ENCODE data around the gene CTR9. TPM values are rescaled to one million over a fixed set of nuclear protein-coding genes. Genes with fewer than 3 reads are reported as not detected.
"Not testable (repeated sequence)": the region's sequence is repeated elsewhere in the genome, so short reads cannot be mapped to it uniquely, and the experiment has no call there.

The CTR9 gene
- total and polyA plus RNA-seq, 5 donors from 2014 or later = 27.9 to 52.2 (median 46.4) TPM

GRCh38 chr11:10809373-10810160, 58.5 kb downstream of the CTR9 start:
- Mint-ChIP-seq H3K27me3 (peaks cover 7% of the 10 kb centered on the region), H3K36me3 (peaks cover 24% of the 10 kb centered on the region), H3K4me1 (peaks cover 26 to 48% (median 35%) of the 10 kb centered on the region in 4 donors), H3K4me3 (peak overlapping the region; percentile 97 to 99 (median 98)), H3K9me3 (no peaks in the 10 kb centered on the region), H3K27ac (peak overlapping the region; percentile 98 to 99 (median 99))
- Histone ChIP-seq H3K36me3 (ENCODE audit: control insufficient read depth, insufficient read depth, low read length) (peaks cover 18% of the 10 kb centered on the region), H3K27ac (ENCODE audit: insufficient read depth, low read length, poor library complexity, severe bottlenecking) (peak overlapping the region; percentile 95), H3K4me3 (ENCODE audit: low read depth, low read length) (peak overlapping the region; percentile 92), H3K9me3 (ENCODE audit: control insufficient read depth in 2 of 2, low read length in 2 of 2) (no peaks in the 10 kb centered on the region), H3K27me3 (ENCODE audit: control insufficient read depth, insufficient read depth, low read length) (no peaks in the 10 kb centered on the region), H3K4me1 (ENCODE audit: control insufficient read depth, insufficient read depth, low read length, poor library complexity, severe bottlenecking) (peaks cover 42% of the 10 kb centered on the region)
- DNase-seq (peak in 2 of 3 donors; percentile 20 to 65), ATAC-seq (ENCODE audit: low read depth in 2 of 2) (peak; percentile 2 to 4)

DNA sequence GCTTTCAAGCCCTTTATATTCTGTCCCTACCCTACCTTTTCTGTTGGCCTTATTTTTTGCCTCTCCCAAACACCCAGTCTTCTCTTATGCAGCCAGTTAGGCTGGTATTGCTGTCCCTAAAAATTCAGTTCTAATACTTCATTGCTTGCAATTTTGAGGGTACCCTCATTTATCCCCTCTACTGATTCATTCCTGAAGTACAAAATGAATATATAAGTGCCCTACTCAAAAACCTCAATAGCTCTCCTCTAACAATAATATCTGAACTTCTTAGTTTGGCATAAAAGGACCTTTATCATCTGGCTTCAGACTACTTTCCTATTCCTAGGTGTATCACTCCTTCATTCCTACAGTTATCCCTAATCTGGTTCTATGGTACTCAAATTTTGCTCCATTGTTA, 62.9 kb downstream of the CTR9 start:
- peaks cover 8 to 13% (median 9%) of the 10 kb centered on the region in 4 donors for H3K4me1 Mint-ChIP-seq

DNA sequence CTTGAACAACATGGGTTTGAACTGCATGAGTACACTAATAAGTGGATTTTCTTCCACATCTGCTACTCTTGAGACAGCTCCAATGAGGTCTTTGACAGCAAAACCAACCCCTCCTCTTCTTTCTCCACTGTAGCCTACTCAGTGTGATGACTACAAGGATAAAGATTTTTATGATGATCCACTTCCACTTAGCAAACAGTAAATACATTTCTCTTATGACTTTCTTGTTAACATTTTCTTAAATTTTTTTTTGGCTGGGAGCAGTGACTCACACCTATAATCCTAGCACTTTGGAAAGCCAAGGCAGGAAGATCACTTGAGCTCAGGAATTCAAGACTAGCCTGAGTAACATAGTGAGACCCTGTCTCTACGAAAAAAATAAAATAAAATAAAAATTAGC, 67.5 kb downstream of the CTR9 start:
- ATAC-seq (ENCODE audit: low read depth in 2 of 2) (no peak), DNase-seq (no peak)
- Histone ChIP-seq H3K27me3 (ENCODE audit: control insufficient read depth, insufficient read depth, low read length) (no peaks in the 10 kb centered on the region), H3K36me3 (ENCODE audit: control insufficient read depth, insufficient read depth, low read length) (no peaks in the 10 kb centered on the region), H3K9me3 (ENCODE audit: control insufficient read depth in 2 of 2, low read length in 2 of 2) (no peaks in the 10 kb centered on the region), H3K4me3 (ENCODE audit: low read depth, low read length) (no peak overlapping the region), H3K4me1 (ENCODE audit: control insufficient read depth, insufficient read depth, low read length, poor library complexity, severe bottlenecking) (no peaks in the 10 kb centered on the region), H3K27ac (ENCODE audit: insufficient read depth, low read length, poor library complexity, severe bottlenecking) (no peak overlapping the region)
- Mint-ChIP-seq H3K27ac (no peak overlapping the region), H3K27me3 (no peaks in the 10 kb centered on the region), H3K4me1 (peaks cover 0 to 5% (median 2%) of the 10 kb centered on the region in 4 donors), H3K36me3 (peaks cover 9% of the 10 kb centered on the region), H3K9me3 (no peaks in the 10 kb centered on the region), H3K4me3 (no peak overlapping the region)

More for the DNA sequence above, 62.9 kb downstream of the CTR9 start:
- H3K36me3 Mint-ChIP-seq = no peaks in the 10 kb centered on the region
- no peaks in the 10 kb centered on the region for H3K27me3 ChIP-seq (ENCODE audit: control insufficient read depth, insufficient read depth, low read length)
- no peaks in the 10 kb centered on the region for H3K27me3 Mint-ChIP-seq
- no peak overlapping the region for H3K27ac ChIP-seq (ENCODE audit: insufficient read depth, low read length, poor library complexity, severe bottlenecking)
- H3K4me1 ChIP-seq (ENCODE audit: control insufficient read depth, insufficient read depth, low read length, poor library complexity, severe bottlenecking) = peaks cover 13% of the 10 kb centered on the region
- ATAC-seq (ENCODE audit: low read depth in 2 of 2) (no peak), DNase-seq (no peak)
- H3K27ac Mint-ChIP-seq = no peak overlapping the region
- no peaks in the 10 kb centered on the region for H3K9me3 Mint-ChIP-seq
- H3K36me3 ChIP-seq (ENCODE audit: control insufficient read depth, insufficient read depth, low read length) = no peaks in the 10 kb centered on the region
- H3K9me3 ChIP-seq (ENCODE audit: control insufficient read depth in 2 of 2, low read length in 2 of 2) = no peaks in the 10 kb centered on the region
- no peak overlapping the region for H3K4me3 Mint-ChIP-seq
- no peak overlapping the region for H3K4me3 ChIP-seq (ENCODE audit: low read depth, low read length)

DNA sequence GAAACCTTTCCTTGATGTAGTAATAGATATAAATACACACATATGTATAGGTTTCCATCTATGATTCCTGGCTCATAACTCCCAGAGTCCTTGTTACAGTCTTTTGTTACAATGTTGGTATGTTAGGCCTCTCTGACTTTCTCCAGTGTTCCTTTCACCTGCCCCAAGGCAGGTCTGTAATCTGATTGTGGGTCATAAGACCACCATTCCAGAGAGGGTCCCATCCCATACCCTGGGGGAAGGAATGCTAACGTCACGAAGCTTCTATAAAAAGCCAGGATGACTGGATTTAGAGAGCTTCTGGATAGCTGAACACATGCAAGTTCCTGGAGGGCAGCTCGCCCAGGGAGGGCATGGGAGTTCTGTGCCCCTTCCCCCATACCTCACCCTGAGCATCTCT, 71.4 kb downstream of the CTR9 start:
- not testable (repeated sequence) for H3K4me3 ChIP-seq (ENCODE audit: low read depth, low read length); ATAC-seq (ENCODE audit: low read depth in 2 of 2); H3K9me3 Mint-ChIP-seq; H3K4me1 ChIP-seq (ENCODE audit: control insufficient read depth, insufficient read depth, low read length, poor library complexity, severe bottlenecking); H3K27ac ChIP-seq (ENCODE audit: insufficient read depth, low read length, poor library complexity, severe bottlenecking); H3K36me3 ChIP-seq (ENCODE audit: control insufficient read depth, insufficient read depth, low read length); H3K9me3 ChIP-seq (ENCODE audit: control insufficient read depth in 2 of 2, low read length in 2 of 2); H3K4me3 Mint-ChIP-seq; H3K27me3 Mint-ChIP-seq; H3K27me3 ChIP-seq (ENCODE audit: control insufficient read depth, insufficient read depth, low read length); DNase-seq
- peak overlapping the region in 1 of 3 donors; percentile 75 for H3K27ac Mint-ChIP-seq
- H3K4me1 Mint-ChIP-seq = peaks cover 4 to 12% (median 11%) of the 10 kb centered on the region in 4 donors
- peaks cover 13% of the 10 kb centered on the region for H3K36me3 Mint-ChIP-seq

- Histone ChIP-seq H3K27me3 (ENCODE audit: control insufficient read depth, insufficient read depth, low read length) (no peaks in the 10 kb centered on the region), H3K9me3 (ENCODE audit: control insufficient read depth in 2 of 2, low read length in 2 of 2) (no peaks in the 10 kb centered on the region), H3K27ac (ENCODE audit: insufficient read depth, low read length, poor library complexity, severe bottlenecking) (no peak overlapping the region), H3K4me1 (ENCODE audit: control insufficient read depth, insufficient read depth, low read length, poor library complexity, severe bottlenecking) (peaks cover 5% of the 10 kb centered on the region), H3K36me3 (ENCODE audit: control insufficient read depth, insufficient read depth, low read length) (no peaks in the 10 kb centered on the region), H3K4me3 (ENCODE audit: low read depth, low read length) (no peak overlapping the region)
- Mint-ChIP-seq H3K27me3 (no peaks in the 10 kb centered on the region), H3K9me3 (no peaks in the 10 kb centered on the region), H3K4me3 (peak overlapping the region in 1 of 4 donors; percentile 7), H3K4me1 (peaks cover 4 to 12% (median 11%) of the 10 kb centered on the region in 4 donors), H3K36me3 (peaks cover 16% of the 10 kb centered on the region), H3K27ac (peak overlapping the region in 1 of 3 donors; percentile 75)
- ATAC-seq (ENCODE audit: low read depth in 2 of 2) (no peak), DNase-seq (no peak)
Measured at GRCh38 chr11:10823152-10823579, 72.1 kb downstream of the CTR9 start.

DNA sequence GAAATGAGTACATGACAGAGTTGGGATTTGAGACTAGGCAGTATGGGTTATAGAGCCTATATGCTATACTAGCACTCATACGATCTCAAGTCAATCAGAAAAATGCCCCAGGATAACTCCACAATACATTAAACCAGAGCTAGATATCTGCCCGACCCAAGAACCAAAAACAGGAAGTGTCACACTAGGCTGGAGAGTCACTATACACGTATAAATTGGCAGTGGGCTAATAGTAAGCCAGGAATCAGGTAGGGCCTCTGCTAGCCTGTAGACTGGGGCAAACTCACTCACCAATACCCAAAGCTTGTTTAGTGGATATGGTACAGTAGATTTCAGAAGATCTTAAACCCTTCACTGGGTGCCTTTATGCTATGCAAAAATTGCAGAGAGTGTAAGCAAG, 73.8 kb downstream of the CTR9 start:
- H3K9me3 ChIP-seq (ENCODE audit: control insufficient read depth in 2 of 2, low read length in 2 of 2) = no peaks in the 10 kb centered on the region
- no peak overlapping the region for H3K27ac ChIP-seq (ENCODE audit: insufficient read depth, low read length, poor library complexity, severe bottlenecking)
- peaks cover 17% of the 10 kb centered on the region for H3K36me3 Mint-ChIP-seq
- no peaks in the 10 kb centered on the region for H3K27me3 ChIP-seq (ENCODE audit: control insufficient read depth, insufficient read depth, low read length)
- ATAC-seq (ENCODE audit: low read depth in 2 of 2) = peak; percentile 70 to 74
- no peaks in the 10 kb centered on the region for H3K9me3 Mint-ChIP-seq
- H3K4me1 Mint-ChIP-seq = peaks cover 4 to 12% (median 11%) of the 10 kb centered on the region in 4 donors
- H3K36me3 ChIP-seq (ENCODE audit: control insufficient read depth, insufficient read depth, low read length) = no peaks in the 10 kb centered on the region
- no peak overlapping the region for H3K4me3 ChIP-seq (ENCODE audit: low read depth, low read length)
- peaks cover 5% of the 10 kb centered on the region for H3K4me1 ChIP-seq (ENCODE audit: control insufficient read depth, insufficient read depth, low read length, poor library complexity, severe bottlenecking)
- H3K4me3 Mint-ChIP-seq = peak overlapping the region in 1 of 4 donors; percentile 25
- DNase-seq = peak in 1 of 3 donors; percentile 20
- peak overlapping the region; percentile 7 to 82 (median 37) for H3K27ac Mint-ChIP-seq
- H3K27me3 Mint-ChIP-seq = no peaks in the 10 kb centered on the region

- H3K4me3 ChIP-seq (ENCODE audit: low read depth, low read length) = no peak overlapping the region
- H3K9me3 Mint-ChIP-seq = no peaks in the 10 kb centered on the region
- H3K27ac ChIP-seq (ENCODE audit: insufficient read depth, low read length, poor library complexity, severe bottlenecking) = no peak overlapping the region
- no peak for ATAC-seq (ENCODE audit: low read depth in 2 of 2)
- H3K36me3 ChIP-seq (ENCODE audit: control insufficient read depth, insufficient read depth, low read length) = no peaks in the 10 kb centered on the region
- no peak overlapping the region for H3K4me3 Mint-ChIP-seq
- no peaks in the 10 kb centered on the region for H3K27me3 ChIP-seq (ENCODE audit: control insufficient read depth, insufficient read depth, low read length)
- H3K27me3 Mint-ChIP-seq = no peaks in the 10 kb centered on the region
- H3K27ac Mint-ChIP-seq = no peak overlapping the region
- H3K36me3 Mint-ChIP-seq = peaks cover 10% of the 10 kb centered on the region
- DNase-seq = no peak
- H3K4me1 Mint-ChIP-seq = peaks cover 4 to 11% (median 8%) of the 10 kb centered on the region in 4 donors
- H3K4me1 ChIP-seq (ENCODE audit: control insufficient read depth, insufficient read depth, low read length, poor library complexity, severe bottlenecking) = peaks cover 5% of the 10 kb centered on the region
- no peaks in the 10 kb centered on the region for H3K9me3 ChIP-seq (ENCODE audit: control insufficient read depth in 2 of 2, low read length in 2 of 2)
Measured at GRCh38 chr11:10828402-10828801, 77.4 kb downstream of the CTR9 start.

DNA sequence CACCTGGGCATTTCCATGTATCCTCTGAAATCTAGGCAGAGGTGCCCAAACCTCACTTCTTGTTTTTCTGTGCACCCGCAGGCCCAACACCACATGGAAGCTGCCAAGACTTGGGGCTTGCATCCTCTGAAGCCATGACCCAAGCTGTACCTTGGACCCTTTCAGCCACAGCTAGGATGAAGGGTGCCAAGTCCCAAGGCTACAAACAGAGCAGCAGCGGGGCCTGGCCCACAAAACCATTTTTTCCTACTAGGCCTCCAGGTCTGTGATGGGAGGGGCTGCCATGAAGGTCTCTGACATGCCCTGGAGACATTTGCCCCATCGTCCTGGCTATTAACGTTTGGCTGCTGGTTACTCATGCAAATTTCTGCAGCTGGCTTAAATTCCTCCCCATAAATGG, 78.1 kb downstream of the CTR9 start:
- Mint-ChIP-seq H3K27ac (no peak overlapping the region), H3K4me1 (peaks cover under 1 to 9% (median 8%) of the 10 kb centered on the region in 4 donors)
- DNase-seq = no peak

More for the DNA sequence above, 78.1 kb downstream of the CTR9 start:
- no peaks in the 10 kb centered on the region for H3K9me3 Mint-ChIP-seq
- H3K36me3 Mint-ChIP-seq = peaks cover 10% of the 10 kb centered on the region
- ATAC-seq (ENCODE audit: low read depth in 2 of 2) = no peak
- H3K4me3 Mint-ChIP-seq = no peak overlapping the region
- Histone ChIP-seq H3K4me3 (ENCODE audit: low read depth, low read length) (no peak overlapping the region), H3K4me1 (ENCODE audit: control insufficient read depth, insufficient read depth, low read length, poor library complexity, severe bottlenecking) (peaks cover 5% of the 10 kb centered on the region), H3K9me3 (ENCODE audit: control insufficient read depth in 2 of 2, low read length in 2 of 2) (no peaks in the 10 kb centered on the region), H3K27me3 (ENCODE audit: control insufficient read depth, insufficient read depth, low read length) (no peaks in the 10 kb centered on the region), H3K36me3 (ENCODE audit: control insufficient read depth, insufficient read depth, low read length) (no peaks in the 10 kb centered on the region), H3K27ac (ENCODE audit: insufficient read depth, low read length, poor library complexity, severe bottlenecking) (no peak overlapping the region)
- H3K27me3 Mint-ChIP-seq = no peaks in the 10 kb centered on the region

Data from CD4-positive, CD25-positive, alpha-beta regulatory T cell (primary cell).